AG09309 (cell line): Measurements from ENCODE around the gene NT5C2.
"Not testable (repeated sequence)": the region's sequence is repeated elsewhere in the genome, so short reads cannot be mapped to it uniquely, and the experiment has no call there.

Source experiments
- DNase-seq: peaks from one replicate; pipeline ENCODE4 v3.0.0-alpha.2; 2010; ENCODE audit warnings: low read depth
- H3K4me3 ChIP-seq: 2 replicates; pipeline ENCODE4 v1.5.1; 2011; ENCODE audit warnings: mild to moderate bottlenecking, low read depth, low read length, moderate library complexity; ENCODE audit not compliant: control insufficient read depth
- TF ChIP-seq, protein P1 (sequence below): IDR thresholded peaks from 2 replicates; pipeline ENCODE4 v1.5.1; 2011; ENCODE audit warnings: mild to moderate bottlenecking, low read depth, low read length, inconsistent platforms; ENCODE audit not compliant: insufficient read depth, control insufficient read depth; ENCODE audit errors: missing control alignments

The NT5C2 gene

DNA sequence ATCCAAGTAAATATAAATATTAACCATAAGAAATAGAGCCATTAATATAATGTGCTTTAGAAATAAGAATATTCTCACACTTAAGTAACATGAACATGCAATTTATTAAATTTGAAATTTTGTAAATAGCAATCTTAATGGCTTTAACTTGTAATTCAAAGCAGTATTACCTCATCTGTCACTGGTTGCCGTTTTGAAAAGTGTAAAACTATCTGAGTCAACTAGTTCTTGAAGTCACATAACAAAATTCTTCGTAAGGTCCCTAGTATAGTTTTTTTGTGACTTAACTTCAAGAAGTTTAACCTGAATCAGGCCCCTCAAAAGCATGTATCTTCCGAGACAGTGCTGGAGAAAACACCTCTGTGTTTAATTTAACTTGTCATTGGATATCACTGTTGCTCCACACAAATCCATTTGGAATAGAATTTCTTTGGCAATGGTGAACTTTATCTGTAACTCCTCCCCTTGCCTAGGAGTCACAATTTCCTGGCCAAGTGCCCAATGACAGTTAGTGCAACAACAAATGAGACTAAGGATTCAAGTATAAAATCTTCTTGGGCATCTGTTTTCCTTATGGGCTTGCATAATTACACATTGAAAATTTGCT, 47.1 kb downstream of the NT5C2 start:
- H3K4me3 ChIP-seq, result no peak overlapping the region
- peak; percentile 81 for DNase-seq
- TF ChIP-seq, protein P1, sequence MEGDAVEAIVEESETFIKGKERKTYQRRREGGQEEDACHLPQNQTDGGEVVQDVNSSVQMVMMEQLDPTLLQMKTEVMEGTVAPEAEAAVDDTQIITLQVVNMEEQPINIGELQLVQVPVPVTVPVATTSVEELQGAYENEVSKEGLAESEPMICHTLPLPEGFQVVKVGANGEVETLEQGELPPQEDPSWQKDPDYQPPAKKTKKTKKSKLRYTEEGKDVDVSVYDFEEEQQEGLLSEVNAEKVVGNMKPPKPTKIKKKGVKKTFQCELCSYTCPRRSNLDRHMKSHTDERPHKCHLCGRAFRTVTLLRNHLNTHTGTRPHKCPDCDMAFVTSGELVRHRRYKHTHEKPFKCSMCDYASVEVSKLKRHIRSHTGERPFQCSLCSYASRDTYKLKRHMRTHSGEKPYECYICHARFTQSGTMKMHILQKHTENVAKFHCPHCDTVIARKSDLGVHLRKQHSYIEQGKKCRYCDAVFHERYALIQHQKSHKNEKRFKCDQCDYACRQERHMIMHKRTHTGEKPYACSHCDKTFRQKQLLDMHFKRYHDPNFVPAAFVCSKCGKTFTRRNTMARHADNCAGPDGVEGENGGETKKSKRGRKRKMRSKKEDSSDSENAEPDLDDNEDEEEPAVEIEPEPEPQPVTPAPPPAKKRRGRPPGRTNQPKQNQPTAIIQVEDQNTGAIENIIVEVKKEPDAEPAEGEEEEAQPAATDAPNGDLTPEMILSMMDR, result no peak

DNA sequence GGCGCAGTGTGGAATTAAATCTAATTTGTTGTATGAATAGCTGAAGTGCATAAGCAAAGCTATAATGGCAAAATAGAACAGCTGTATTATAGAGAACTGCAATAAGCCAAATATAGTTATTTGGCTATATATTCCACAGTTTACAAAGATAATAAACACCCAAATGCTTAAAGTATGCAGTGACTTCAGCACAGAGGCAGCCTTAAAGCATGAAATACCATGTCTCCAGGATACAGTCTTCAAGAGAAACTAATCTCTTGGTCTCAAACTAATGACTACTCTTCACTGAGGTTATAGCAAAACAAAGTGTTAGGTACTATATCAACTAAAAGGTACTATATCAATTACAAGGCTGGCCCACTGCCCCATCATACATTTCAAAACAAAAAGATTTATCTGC, 48.0 kb downstream of the NT5C2 start:
- DNase-seq, result no peak
- no peak overlapping the region for H3K4me3 ChIP-seq
- TF ChIP-seq, protein P1, result no peak

DNA sequence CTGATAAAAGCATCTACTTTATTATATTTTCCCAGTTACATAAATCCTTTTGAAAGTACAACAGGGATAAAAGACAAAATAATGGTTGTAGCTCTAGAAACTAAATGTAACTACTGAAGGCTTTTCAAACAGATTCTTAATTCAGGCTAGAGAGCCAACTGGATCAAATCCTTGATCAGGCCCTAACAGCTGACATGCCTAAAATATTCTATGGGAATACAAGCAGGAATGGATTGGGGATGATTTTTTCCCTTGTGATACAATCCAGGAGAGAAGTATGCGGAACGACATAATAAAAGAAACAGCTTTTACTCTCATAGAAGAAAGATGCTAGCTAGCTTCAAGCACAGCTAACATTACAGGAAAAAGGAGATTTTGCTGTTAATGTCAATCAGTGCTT, 49.0 kb downstream of the NT5C2 start:
- TF ChIP-seq, protein P1, result no peak
- DNase-seq, result no peak
- H3K4me3 ChIP-seq, result no peak overlapping the region

DNA sequence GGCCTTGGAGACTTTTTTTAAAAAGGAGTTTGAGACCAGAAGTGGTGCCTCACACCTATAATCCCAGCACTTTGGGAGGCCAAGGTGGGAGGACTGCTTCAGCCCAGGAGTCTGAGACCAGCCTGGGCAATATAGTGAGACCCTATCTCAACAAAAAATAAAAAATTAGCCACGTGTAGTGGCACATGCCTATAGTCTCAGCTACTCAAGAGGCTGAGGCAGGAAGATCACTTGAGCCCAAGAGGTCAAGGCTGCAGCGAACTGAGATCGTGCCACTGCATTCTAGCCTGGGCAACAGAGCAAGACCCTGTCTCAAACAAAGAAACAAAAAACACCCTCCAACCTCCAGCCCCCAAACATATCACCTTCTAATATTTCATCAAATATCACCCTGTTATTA, 49.4 kb downstream of the NT5C2 start:
- H3K4me3 ChIP-seq, DNase-seq: not testable (repeated sequence)

DNA sequence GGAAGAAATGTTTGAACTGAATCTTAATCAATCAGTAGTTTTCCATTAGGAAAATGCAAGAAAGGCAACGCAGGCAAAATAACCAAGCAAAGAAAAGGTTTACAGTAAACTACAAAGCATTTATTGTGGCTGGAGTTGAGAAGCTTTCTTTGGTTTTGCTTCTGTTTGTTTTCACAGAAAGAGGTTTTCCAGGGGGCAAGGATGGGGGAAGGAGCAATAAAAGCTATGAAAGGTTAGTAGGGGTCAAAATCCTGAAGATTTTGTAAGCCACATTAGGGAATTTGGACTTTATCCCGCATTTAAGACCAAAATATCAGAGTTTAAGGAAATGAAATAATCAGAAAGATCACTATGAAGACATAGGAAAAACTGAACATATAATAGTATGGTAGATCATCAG, 51.1 kb downstream of the NT5C2 start:
- DNase-seq, result no peak
- no peak overlapping the region for H3K4me3 ChIP-seq

DNA sequence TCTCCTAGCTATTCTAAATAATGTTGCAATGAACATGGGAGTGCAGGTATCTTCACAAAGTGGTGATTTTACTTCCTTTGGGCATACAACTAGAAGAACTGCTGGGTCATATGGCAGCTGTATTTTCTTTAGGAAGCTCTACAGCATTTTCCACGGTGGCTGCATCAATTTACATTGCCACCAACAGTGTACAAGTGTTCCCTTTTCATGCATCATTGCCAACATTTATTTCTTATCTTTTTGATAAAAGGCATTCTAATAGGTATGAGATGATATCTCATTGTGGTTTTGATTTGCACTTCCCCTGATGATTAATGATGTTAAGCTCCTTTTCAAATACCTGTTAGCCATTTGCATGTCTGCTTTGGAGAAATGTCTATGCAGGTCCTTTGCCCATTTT, 52.6 kb downstream of the NT5C2 start:
- TF ChIP-seq, protein P1, result no peak
- no peak for DNase-seq
- no peak overlapping the region for H3K4me3 ChIP-seq

More for the DNA sequence above, 51.1 kb downstream of the NT5C2 start:
- TF ChIP-seq, protein P1, result no peak

DNA sequence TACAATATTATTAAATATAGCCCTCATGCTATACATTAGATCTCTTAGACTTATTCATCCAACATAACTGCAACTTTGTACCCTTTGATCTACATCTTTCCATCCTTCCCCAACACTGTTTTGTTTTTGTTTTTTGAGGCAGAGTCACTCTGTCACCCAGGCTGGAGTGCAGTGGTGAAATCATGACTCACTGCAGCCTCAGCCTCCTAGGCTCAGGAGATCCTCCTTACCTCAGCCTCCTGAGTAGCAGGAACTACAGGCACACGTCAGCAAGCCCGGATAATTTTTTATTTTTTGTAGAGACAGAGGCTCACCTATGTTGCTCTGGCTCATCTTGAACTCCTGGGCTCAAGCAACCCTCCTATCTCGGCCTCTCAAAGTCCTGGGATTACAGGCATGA, 53.3 kb downstream of the NT5C2 start:
- DNase-seq, result no peak
- TF ChIP-seq, protein P1, result no peak

DNA sequence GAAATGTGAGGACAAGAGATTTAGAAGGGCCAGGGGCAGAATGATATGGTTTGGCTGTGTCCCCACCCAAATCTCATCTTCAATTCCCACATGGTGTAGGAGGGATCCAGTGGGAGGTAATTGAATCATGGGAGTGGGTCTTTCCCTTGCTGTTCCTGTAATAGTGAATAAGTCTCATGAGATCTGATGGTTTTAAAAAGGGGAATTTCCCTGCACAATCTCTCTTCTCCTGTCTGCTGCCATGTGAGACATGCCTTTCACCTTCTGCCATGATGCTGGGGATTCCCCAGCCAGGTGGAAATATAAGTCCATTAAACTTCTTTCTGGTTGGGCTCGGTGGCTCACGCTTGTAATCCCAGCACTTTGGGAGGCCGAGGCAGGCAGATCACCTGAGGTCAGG, 57.9 kb downstream of the NT5C2 start:
- not testable (repeated sequence) for H3K4me3 ChIP-seq, DNase-seq

More for the DNA sequence above, 53.3 kb downstream of the NT5C2 start:
- H3K4me3 ChIP-seq, result no peak overlapping the region
